Activated naive CD4-positive, alpha-beta T cell treated with anti-CD3 and anti-CD28 coated beads, Interleukin-2, amount 10 ng/mL, durations not matched to agents 7 days and 5 days (primary cell): Measurements from ENCODE around the gene GUCY1A1.

Experiments used
- CTCF ChIA-PET: fragments of 350-600 bp; sonication (Branson Sonifier 250); formaldehyde crosslinking; loops from one replicate; lab custom pipeline; 2021; ENCODE audit warnings: antibody characterized with exemption; lab: Charles Lee
- DNase-seq: peaks from one replicate; pipeline ENCODE4 v3.0.0-alpha.2; 2020
- H3K27ac Mint-ChIP-seq: one replicate; pipeline ENCODE4 v1.8.0; 2021; ENCODE audit warnings: mild to moderate bottlenecking, moderate library complexity, mixed read lengths
- H3K27me3 Mint-ChIP-seq: one replicate; pipeline ENCODE4 v1.8.0; 2021; ENCODE audit warnings: mild to moderate bottlenecking, mixed read lengths
- H3K36me3 Mint-ChIP-seq: one replicate; pipeline ENCODE4 v1.8.0; 2021; ENCODE audit warnings: mixed read lengths
- H3K4me1 Mint-ChIP-seq: one replicate; pipeline ENCODE4 v1.8.0; 2021; ENCODE audit warnings: mixed read lengths
- H3K4me3 Mint-ChIP-seq: one replicate; pipeline ENCODE4 v1.8.0; 2021; ENCODE audit warnings: mild to moderate bottlenecking, moderate library complexity, mixed read lengths
- H3K9me3 Mint-ChIP-seq: one replicate; pipeline ENCODE4 v1.8.0; 2021; ENCODE audit warnings: mixed read lengths

Gene GUCY1A1

DNA sequence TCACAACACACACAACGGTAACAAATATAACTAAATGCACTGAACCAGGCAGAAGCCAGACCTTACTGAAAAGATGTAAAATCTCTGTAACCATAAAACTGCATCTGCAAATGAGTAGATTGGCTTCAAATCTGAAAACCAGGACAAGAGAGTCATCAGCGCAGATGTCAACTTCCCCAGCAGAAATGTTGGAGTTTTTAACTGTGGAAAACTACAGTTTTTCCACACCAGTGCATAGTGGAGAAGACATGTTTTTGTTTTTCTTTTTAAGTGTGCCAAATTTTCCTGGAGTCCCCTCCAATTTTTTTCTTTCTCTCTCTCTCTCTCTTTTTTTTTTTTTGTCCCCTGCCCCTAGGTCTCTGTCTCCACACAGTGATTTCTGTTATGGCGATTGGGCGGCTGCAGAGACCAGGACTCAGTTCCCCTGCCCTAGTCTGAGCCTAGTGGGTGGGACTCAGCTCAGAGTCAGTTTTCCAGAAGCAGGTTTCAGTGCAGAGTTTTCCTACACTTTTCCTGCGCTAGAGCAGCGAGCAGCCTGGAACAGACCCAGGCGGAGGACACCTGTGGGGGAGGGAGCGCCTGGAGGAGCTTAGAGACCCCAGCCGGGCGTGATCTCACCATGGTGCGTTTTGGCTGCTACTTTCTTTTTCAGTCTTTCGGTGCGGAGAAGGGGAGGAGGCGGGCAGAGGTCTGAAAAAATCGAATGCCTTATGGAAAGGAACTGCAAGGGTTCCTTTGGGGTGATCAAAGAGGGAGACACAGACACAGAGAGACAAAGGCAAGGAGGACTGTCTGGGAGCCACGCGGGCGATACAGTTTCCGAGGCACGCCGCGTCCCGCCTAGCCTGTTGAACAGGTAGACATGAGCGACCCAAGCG lies at the start of gene GUCY1A1:
TSS of gene GUCY1A1 (plus strand) at position 505 of the 878 bp plus-strand sequence. CDS start 30,020 bp downstream, outside the sequence.
- Mint-ChIP-seq H3K4me1 (peaks cover 19% of the 10 kb centered on the region), H3K36me3 (no peaks in the 10 kb centered on the region), H3K4me3 (peak within 1 kb of the TSS; percentile 83), H3K27me3 (peaks cover 34% of the 10 kb centered on the region), H3K9me3 (no peaks in the 10 kb centered on the region), H3K27ac (no peak within 1 kb of the TSS)
- CTCF ChIA-PET: no interaction called here
- peak; percentile 47 for DNase-seq

DNA sequence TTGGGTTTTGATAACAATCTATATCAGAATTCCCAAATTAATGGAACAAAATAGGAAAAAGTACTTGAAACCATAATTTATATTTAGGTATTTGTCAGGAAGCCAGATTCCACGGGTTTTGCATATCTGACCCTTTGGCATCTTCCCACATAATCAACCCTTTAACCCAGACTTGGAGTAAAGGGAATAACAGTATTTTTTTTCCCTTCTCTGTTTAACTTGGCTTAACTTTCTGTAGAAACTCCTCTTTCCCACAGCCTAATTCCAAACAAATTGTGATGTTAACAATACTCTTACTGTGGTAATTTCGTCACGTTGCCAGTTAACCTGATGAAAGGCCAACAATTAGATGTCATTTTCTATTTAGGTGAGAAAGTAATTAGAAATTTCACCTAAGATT lies 49.4 kb upstream of the GUCY1A1 start:
- no peak overlapping the region for H3K27ac Mint-ChIP-seq
- CTCF ChIA-PET: no interaction called here
- no peak for DNase-seq
- no peaks in the 10 kb centered on the region for H3K9me3 Mint-ChIP-seq
- H3K36me3 Mint-ChIP-seq: no peaks in the 10 kb centered on the region
- H3K4me3 Mint-ChIP-seq: no peak overlapping the region
- H3K27me3 Mint-ChIP-seq: peaks cover 8% of the 10 kb centered on the region
- no peaks in the 10 kb centered on the region for H3K4me1 Mint-ChIP-seq

GRCh38 chr4:155618183-155618838 lies 48.3 kb upstream of the GUCY1A1 start:
- Mint-ChIP-seq H3K4me3 (no peak overlapping the region), H3K27ac (no peak overlapping the region), H3K9me3 (no peaks in the 10 kb centered on the region), H3K36me3 (no peaks in the 10 kb centered on the region), H3K4me1 (no peaks in the 10 kb centered on the region), H3K27me3 (peaks cover 8% of the 10 kb centered on the region)
- no peak for DNase-seq
- CTCF ChIA-PET: no interaction called here

GRCh38 chr4:155620637-155621036 lies 46.0 kb upstream of the GUCY1A1 start:
- no peak for DNase-seq
- CTCF ChIA-PET: no interaction called here
- Mint-ChIP-seq H3K27ac (no peak overlapping the region), H3K4me3 (no peak overlapping the region), H3K36me3 (no peaks in the 10 kb centered on the region), H3K27me3 (no peaks in the 10 kb centered on the region), H3K4me1 (no peaks in the 10 kb centered on the region), H3K9me3 (no peaks in the 10 kb centered on the region)

GRCh38 chr4:155624478-155624877 lies 42.2 kb upstream of the GUCY1A1 start:
- Mint-ChIP-seq H3K9me3 (no peaks in the 10 kb centered on the region), H3K4me3 (no peak overlapping the region), H3K27ac (no peak overlapping the region), H3K4me1 (no peaks in the 10 kb centered on the region), H3K36me3 (no peaks in the 10 kb centered on the region), H3K27me3 (no peaks in the 10 kb centered on the region)
- no peak for DNase-seq
- CTCF ChIA-PET: no interaction called here

GRCh38 chr4:155626561-155626960 lies 40.1 kb upstream of the GUCY1A1 start:
- Mint-ChIP-seq H3K4me1 (no peaks in the 10 kb centered on the region), H3K9me3 (no peaks in the 10 kb centered on the region), H3K4me3 (no peak overlapping the region), H3K27ac (no peak overlapping the region), H3K36me3 (no peaks in the 10 kb centered on the region), H3K27me3 (no peaks in the 10 kb centered on the region)
- DNase-seq: no peak
- CTCF ChIA-PET: no interaction called here

DNA sequence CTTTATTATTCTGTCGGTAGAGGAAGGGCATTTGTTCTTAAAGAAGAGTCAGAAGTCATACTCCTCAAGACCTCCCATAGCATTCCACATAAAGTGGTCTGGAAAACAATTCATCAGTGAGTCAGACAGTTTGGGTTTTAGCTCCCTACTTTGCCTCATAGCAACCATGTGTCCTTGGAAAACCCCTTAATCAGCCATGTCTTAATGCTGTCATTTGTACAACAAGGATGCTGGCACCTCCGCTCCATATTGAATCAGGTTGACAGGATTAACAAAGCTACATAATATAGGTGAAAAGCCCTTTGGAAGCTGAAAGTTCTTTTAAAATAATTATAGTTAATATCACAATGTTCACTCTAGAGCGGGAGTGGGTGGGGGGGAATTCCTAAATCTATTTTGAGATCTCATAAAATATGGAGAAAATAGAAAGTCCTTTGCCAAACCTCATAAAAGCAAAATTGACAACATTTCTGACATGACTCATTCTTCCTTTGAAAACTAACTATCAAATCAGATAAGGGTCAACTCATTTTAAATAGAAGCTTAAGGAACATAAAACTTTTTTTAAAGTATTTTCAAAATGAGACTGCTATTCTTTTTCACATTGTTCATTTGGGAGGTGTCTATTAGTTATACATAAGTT lies 37.3 kb upstream of the GUCY1A1 start:
- Mint-ChIP-seq H3K27me3 (no peaks in the 10 kb centered on the region), H3K36me3 (no peaks in the 10 kb centered on the region)
- CTCF ChIA-PET: no interaction called here

DNA sequence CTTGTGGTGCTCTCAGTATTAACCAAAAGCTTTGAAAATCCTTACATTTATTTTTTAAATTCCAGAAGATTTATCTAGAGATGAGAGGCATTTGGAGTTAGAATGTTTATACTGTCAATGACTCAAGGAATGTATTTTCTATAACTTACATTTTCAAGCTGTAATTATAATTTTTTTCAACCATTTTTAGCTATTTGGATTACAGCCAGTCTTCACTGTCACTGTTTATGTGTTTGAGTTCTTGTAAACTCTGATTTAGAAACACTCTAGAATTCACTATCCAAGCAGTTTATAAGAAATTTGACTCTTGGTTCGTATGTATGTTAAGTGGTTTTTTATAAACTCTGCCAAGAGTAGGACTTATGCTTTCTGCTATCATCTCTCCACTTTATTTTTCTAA lies 36.7 kb upstream of the GUCY1A1 start:
- Mint-ChIP-seq H3K27ac (no peak overlapping the region), H3K4me3 (no peak overlapping the region), H3K36me3 (no peaks in the 10 kb centered on the region), H3K4me1 (no peaks in the 10 kb centered on the region), H3K9me3 (peaks cover under 1% of the 10 kb centered on the region), H3K27me3 (no peaks in the 10 kb centered on the region)
- CTCF ChIA-PET: no interaction called here
- no peak for DNase-seq

More for the DNA sequence above, 37.3 kb upstream of the GUCY1A1 start:
- Mint-ChIP-seq H3K27ac (no peak overlapping the region), H3K4me1 (no peaks in the 10 kb centered on the region), H3K4me3 (no peak overlapping the region), H3K9me3 (no peaks in the 10 kb centered on the region)
- no peak for DNase-seq

GRCh38 chr4:155632310-155632840 lies 34.3 kb upstream of the GUCY1A1 start:
- no peak for DNase-seq
- Mint-ChIP-seq H3K27ac (no peak overlapping the region), H3K4me3 (no peak overlapping the region), H3K36me3 (no peaks in the 10 kb centered on the region), H3K27me3 (no peaks in the 10 kb centered on the region), H3K4me1 (no peaks in the 10 kb centered on the region), H3K9me3 (peaks cover 1% of the 10 kb centered on the region)
- CTCF ChIA-PET: no interaction called here

- Mint-ChIP-seq H3K27me3 (no peaks in the 10 kb centered on the region), H3K9me3 (peaks cover 1% of the 10 kb centered on the region), H3K4me3 (no peak overlapping the region), H3K4me1 (peaks cover 22% of the 10 kb centered on the region), H3K36me3 (no peaks in the 10 kb centered on the region), H3K27ac (peak overlapping the region; percentile 35)
- CTCF ChIA-PET: interaction anchor here (0.6 kb wide), 1 partner anchor 12 kb away, joined by 3 read pairs; no protein-coding TSS in a partner anchor
- DNase-seq: no peak
Observed at GRCh38 chr4:155638195-155638965, 28.3 kb upstream of the GUCY1A1 start.

- CTCF ChIA-PET: no interaction called here
- no peaks in the 10 kb centered on the region for H3K36me3 Mint-ChIP-seq
- H3K27ac Mint-ChIP-seq: peak overlapping the region; percentile 56
- peak; percentile 26 for DNase-seq
- no peaks in the 10 kb centered on the region for H3K27me3 Mint-ChIP-seq
- no peak overlapping the region for H3K4me3 Mint-ChIP-seq
- H3K9me3 Mint-ChIP-seq: peaks cover 1% of the 10 kb centered on the region
- H3K4me1 Mint-ChIP-seq: peaks cover 22% of the 10 kb centered on the region
Observed at GRCh38 chr4:155639704-155640523, 26.7 kb upstream of the GUCY1A1 start.

- no peak for DNase-seq
- Mint-ChIP-seq H3K4me3 (no peak overlapping the region), H3K36me3 (no peaks in the 10 kb centered on the region), H3K27ac (no peak overlapping the region), H3K9me3 (no peaks in the 10 kb centered on the region), H3K27me3 (no peaks in the 10 kb centered on the region), H3K4me1 (peaks cover 22% of the 10 kb centered on the region)
- CTCF ChIA-PET: no interaction called here
Observed at GRCh38 chr4:155640751-155641150, 25.9 kb upstream of the GUCY1A1 start.

DNA sequence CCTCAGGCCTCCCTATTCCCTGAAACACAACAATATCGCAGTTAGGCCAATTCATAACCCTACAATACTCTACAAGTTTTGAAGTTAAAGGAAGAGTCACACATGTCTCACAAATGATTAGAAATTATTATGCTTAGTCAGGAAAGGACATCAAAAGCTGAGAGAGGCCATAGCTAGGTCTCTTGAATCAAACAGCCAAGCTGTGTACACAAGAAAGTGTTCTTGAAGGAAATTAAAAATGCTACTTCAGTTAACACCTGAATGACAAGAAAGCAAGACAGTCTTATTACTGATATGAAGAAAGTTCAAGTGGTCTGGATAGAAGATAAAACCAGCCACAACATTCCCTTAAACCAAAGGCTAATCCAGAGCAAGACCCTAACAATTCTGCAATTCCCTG lies 23.6 kb upstream of the GUCY1A1 start:
- no peaks in the 10 kb centered on the region for H3K36me3 Mint-ChIP-seq
- CTCF ChIA-PET: no interaction called here
- H3K9me3 Mint-ChIP-seq: no peaks in the 10 kb centered on the region
- H3K4me1 Mint-ChIP-seq: peaks cover 22% of the 10 kb centered on the region
- no peaks in the 10 kb centered on the region for H3K27me3 Mint-ChIP-seq
- H3K4me3 Mint-ChIP-seq: no peak overlapping the region
- no peak for DNase-seq
- H3K27ac Mint-ChIP-seq: no peak overlapping the region
